IPS-NIHi11 (cell line): ENCODE results near the gene ATG2B.
A peak's percentile ranks its signal among the peaks of the same experiment; 100 is the strongest.
"Not testable (repeated sequence)": the region's sequence is repeated elsewhere in the genome, so short reads cannot be mapped to it uniquely, and the experiment has no call there.

ENCODE experiments used
- DNase-seq: peaks from one replicate; pipeline ENCODE4 v3.0.0; 2012; ENCODE audit warnings: mixed read lengths, low spot score

ATG2B gene

DNA sequence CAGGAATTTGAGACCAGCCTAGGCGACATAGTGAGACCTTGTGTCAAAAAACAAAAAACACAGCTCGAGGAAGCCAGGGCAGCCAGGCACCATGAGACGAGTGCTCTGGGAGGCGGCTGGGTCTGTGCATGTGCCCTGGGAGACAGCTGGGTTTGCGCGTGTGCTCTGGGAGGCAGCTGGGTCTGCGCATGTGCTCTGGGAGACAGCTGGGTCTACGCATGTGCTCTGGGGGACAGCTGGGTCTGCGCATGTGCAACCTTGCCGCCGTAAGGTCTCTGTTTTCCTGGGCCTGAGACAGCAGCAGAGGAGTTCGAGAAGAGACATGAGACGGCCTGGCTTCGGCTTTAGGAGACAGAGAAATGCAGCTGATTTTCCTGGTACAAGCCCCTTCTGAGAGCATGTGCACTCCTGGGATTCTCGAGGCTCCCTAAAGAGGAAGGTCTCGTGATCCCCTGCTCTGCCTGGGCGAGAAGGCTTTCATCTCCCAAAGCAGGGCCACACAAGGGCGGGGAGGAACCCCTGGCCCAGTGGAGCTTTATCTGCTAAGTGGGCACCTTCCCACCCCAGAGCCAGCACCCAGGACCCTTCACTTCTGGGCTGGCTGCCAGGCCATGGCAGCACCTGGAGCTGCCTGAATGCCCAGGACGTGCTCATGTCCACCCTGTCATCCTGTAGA lies 110.7 kb downstream of the ATG2B start:
- DNase-seq, result no peak

- no peak for DNase-seq
Observed at GRCh38 chr14:96251656-96252155, 111.4 kb downstream of the ATG2B start.

GRCh38 chr14:96250485-96250884 lies 112.7 kb downstream of the ATG2B start:
- no peak for DNase-seq

DNA sequence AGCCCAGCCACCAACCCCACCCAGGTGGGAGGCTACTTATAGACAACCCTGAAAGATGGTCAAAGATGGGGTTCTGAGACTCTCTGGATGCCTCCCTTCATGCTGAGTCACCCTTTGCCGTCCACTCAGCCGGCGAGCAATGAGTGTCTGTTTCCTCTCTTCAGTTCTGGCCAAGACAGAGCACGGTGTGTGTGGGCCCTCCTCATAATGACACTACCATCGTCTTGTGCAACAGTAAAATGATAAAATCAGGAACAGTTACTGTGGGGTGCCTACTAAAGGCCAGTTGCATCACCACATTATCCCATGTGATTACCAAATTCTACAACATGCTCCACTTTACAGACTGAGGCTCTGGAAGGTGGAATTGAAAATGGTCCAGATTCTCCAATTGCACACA lies 114.1 kb downstream of the ATG2B start:
- no peak for DNase-seq

- no peak for DNase-seq
Observed at GRCh38 chr14:96247031-96247430, 116.1 kb downstream of the ATG2B start.

- DNase-seq, result no peak
Observed at GRCh38 chr14:96246539-96246847, 116.6 kb downstream of the ATG2B start.

DNA sequence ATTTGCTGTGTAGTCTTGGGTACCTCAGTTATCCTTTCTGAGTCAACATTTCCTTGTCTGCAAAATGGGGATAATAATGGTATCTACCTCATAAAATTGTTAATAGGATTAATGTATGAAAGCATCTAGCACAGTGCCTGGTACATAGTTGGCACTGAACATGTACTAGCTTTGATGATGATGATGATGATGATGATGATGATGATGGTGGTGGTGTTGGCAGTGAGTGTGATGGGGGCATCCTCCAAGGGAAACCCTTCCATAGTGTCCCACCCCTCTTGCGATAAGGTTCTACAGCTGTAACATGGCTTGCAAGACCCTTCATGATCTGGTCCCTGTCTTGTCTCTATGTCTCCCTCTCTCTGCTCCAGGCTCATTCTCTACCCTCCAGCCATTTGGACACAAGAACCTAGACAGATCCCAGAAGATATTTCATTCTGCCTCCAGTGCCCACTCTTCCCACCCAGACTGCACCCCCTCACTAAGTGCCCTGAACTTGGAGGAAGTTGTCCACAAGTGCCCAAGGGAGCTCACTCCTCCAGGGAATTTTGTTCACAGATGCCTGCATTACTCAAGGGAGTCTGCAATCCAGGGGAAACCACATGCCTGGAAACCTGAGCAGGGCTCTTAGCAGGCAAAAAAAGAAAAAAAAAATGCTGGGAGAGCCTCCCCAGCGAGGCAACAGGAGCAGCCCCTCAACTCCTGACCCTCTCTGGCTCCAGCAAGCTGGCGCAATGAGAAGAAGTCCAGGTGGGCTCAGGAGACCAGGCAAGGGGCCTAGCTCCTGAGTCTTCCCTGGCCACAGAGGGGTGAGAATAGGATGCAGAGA lies 117.2 kb downstream of the ATG2B start:
- no peak for DNase-seq

GRCh38 chr14:96245074-96245473 lies 118.1 kb downstream of the ATG2B start:
- DNase-seq, result not testable (repeated sequence)

DNA sequence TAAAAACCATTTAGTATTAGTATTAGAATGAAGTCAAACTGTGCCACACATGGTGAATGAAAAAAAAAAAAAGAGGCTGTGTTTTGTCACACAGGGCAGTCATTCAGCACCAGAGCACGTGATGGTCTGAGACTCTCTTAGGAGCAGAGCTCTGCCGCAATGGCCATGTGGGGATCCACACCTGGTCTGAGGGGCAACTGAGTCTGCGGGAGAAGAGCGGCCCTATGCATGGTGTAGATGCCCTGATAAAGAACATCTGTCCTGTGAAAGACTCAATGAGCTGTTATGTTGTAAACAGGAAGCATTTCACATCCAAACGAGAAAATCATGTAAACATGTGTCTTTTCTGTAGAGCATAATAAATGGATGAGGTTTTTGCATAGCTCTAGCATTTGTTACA lies 119.4 kb downstream of the ATG2B start:
- no peak for DNase-seq

- no peak for DNase-seq
Observed at GRCh38 chr14:96242126-96242525, 121.0 kb downstream of the ATG2B start.

DNA sequence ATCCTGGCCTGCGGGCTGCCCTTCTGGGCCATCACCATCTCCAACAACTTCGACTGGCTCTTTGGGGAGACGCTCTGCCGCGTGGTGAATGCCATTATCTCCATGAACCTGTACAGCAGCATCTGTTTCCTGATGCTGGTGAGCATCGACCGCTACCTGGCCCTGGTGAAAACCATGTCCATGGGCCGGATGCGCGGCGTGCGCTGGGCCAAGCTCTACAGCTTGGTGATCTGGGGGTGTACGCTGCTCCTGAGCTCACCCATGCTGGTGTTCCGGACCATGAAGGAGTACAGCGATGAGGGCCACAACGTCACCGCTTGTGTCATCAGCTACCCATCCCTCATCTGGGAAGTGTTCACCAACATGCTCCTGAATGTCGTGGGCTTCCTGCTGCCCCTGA lies 122.5 kb downstream of the ATG2B start:
- no peak for DNase-seq

- DNase-seq, result no peak
Observed at GRCh38 chr14:96239711-96240141, 123.4 kb downstream of the ATG2B start.

- no peak for DNase-seq
Observed at GRCh38 chr14:96238676-96239265, 124.4 kb downstream of the ATG2B start.

DNA sequence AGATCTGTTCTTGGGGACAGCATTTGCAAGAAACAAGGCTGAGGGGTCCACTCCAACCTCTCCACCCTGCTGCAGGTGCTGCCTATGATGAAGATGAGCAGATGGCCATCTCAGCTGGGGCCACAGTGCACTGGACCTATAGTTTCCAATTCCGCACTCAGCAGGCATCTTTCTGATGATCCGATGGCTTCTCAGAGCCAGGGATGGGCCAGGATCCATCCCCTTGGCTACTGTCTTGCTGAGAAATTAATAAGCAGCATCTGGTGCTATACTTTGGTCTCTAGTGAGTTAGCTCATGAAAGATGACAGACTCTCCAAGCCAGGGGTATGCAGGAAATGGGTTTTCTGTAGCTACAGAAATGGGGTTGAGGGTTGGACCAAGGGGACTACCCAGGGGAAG lies 125.5 kb downstream of the ATG2B start:
- no peak for DNase-seq

GRCh38 chr14:96235426-96235825 lies 127.7 kb downstream of the ATG2B start:
- DNase-seq, result peak; percentile 32

- no peak for DNase-seq
Observed at GRCh38 chr14:96233661-96234060, 129.5 kb downstream of the ATG2B start.

DNA sequence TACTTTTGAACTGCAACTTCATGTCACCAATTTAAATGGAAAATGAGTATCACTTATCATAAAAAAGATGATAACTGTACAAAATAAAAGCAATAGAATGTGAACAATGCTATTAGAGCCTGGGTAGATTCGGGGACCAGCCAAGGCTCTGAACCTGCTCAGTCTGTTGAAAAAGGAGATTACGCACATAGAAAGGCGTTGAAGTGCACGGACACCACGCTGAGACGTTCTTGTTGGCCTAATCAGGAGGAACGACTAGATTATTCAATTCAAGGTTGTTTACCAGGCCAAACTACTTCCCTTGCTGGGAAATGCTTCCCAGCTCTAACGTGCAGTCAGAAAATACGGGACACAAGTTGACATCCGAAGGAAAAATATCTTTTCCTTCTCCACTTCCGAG lies 130.6 kb downstream of the ATG2B start:
- DNase-seq, result no peak

DNA sequence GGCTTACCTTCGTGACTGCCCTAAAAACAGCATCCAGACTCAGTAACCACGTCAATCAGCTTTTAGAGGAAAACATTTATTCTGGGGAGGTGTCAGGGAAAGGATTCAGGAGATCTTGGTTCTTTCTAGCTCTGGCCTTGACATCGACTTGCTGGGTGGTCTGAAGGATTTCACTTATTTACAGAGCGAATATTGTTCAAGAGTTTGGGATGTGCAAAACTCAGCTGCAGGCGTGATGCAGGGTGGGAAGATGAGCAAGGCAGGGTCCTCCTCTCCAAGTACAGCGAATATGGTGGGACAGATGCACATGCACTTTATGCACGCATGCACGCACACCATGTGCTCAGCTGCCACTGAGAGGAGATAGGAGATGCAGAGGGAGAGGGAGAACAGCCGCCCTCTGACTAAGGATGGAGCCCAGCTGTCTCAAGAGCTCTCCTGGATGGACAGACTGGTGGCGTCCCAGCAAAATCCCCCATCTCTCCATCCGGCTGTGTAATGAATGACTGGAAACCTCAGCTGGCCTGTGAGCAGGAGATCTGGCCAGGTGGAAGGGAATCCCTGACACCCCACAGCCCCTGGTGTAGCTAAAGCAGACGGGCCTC lies 131.5 kb downstream of the ATG2B start:
- DNase-seq, result no peak

- no peak for DNase-seq
Observed at GRCh38 chr14:96231056-96231455, 132.1 kb downstream of the ATG2B start.

DNA sequence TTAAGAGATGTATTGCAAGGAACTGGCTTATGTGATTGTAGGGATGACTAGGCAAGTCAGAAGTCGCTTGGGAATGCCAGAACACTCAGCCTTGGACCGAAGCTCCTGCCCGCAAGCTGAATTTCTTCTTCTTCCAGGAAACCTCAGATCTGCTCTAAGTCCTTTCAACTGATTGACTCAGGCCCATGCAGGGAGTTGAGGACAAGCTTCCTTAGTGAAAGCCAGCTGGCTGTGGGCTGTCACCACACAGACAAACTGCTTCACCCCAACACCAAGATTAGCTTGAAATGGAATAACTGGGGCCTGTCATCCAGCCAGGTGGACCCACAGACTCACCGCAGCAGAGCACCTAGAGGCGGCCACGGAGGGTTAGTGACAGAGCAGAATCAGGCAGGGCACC lies 133.8 kb downstream of the ATG2B start:
- DNase-seq, result no peak
